Breast epithelium (tissue), 3 donors: ENCODE results near the gene DLX6.

Experiments
- CTCF ChIP-seq, 3 donors: fragments of 450-650 bp; IDR thresholded peaks; one replicate each; pipeline ENCODE4 v1.5.1; 2016 to 2017; ENCODE audit warnings: antibody characterized with exemption in 3 of 3, mild to moderate bottlenecking in 3 of 3, moderate library complexity in 3 of 3
- POLR2A ChIP-seq: fragments of 450-650 bp; IDR thresholded peaks from one replicate; pipeline ENCODE4 v1.6.1; 2016; ENCODE audit warnings: antibody characterized with exemption, mild to moderate bottlenecking, moderate library complexity

- TF ChIP-seq POLR2A (no peak), CTCF (IDR thresholded peaks at IDR 0.05) (no peak)
Observed at GRCh38 chr7:97043281-97043680, 37.9 kb downstream of the DLX6 start.
